K562 (cell line): ENCODE data around the gene SNX30. TPM values are rescaled to one million over a fixed set of nuclear protein-coding genes. Genes with fewer than 3 reads are reported as not detected.

ENCODE experiments used
- CXXC5 ChIP-seq: fragments of 250-450 bp; sonication (Bioruptor Pico); IDR thresholded peaks from 2 replicates; pipeline ENCODE4 v1.8.0; 2022; ENCODE audit warnings: inconsistent platforms, mild to moderate bottlenecking, moderate library complexity
- FOSL1 ChIP-seq: fragments of 200-800 bp; sonication (Bioruptor generic); conservative IDR thresholded peaks from 2 replicates; pipeline ENCODE4 v1.6.1; 2016; ENCODE audit warnings: missing genetic modification characterization, missing compliant biosample characterization
- HDAC1 ChIP-seq, 2 experiments: fragments of 450-650 bp; IDR thresholded peaks; 2 replicates each; pipeline ENCODE4 v1.6.1; 2016 to 2017; ENCODE audit warnings: inconsistent platforms in 1 of 2, mild to moderate bottlenecking in 1 of 2, moderate library complexity in 1 of 2
- HMGN3 ChIP-seq: IDR thresholded peaks from 2 replicates; pipeline ENCODE4 v1.6.1; 2011; ENCODE audit warnings: borderline replicate concordance, low read depth, mild to moderate bottlenecking, mixed read lengths, low read length; ENCODE audit not compliant: insufficient read length; ENCODE audit errors: extremely low read depth
- MBD2 ChIP-seq: sonication (generic); IDR thresholded peaks from 2 replicates; pipeline ENCODE4 v1.6.1; 2016; ENCODE audit warnings: low read depth, borderline replicate concordance
- MITF ChIP-seq: IDR thresholded peaks from 2 replicates; pipeline ENCODE4 v1.6.1; 2014; ENCODE audit warnings: antibody characterized with exemption
- PHF8 ChIP-seq: fragments of 200-600 bp; sonication (generic); IDR thresholded peaks from 2 replicates; pipeline ENCODE4 v1.6.1; 2012; ENCODE audit warnings: mixed run types, mild to moderate bottlenecking, inconsistent platforms, low read length, moderate library complexity, borderline replicate concordance
- SAFB ChIP-seq: fragments of 200-400 bp; formaldehyde crosslinking; IDR thresholded peaks from 2 replicates; pipeline ENCODE4 v1.6.1; 2017; ENCODE audit warnings: low read depth, low read length, borderline replicate concordance
- SMAD3 ChIP-seq: fragments of 450-650 bp; formaldehyde crosslinking; conservative IDR thresholded peaks from 2 replicates; pipeline ENCODE4 v1.4.0; 2020; ENCODE audit warnings: mild to moderate bottlenecking
- SNRNP70 ChIP-seq: fragments of 200-400 bp; formaldehyde crosslinking; optimal IDR thresholded peaks from 2 replicates; pipeline ENCODE3; 2017; ENCODE audit warnings: low read depth, low read length
- STAT5A ChIP-seq: IDR thresholded peaks from 2 replicates; pipeline ENCODE4 v1.6.1; 2012; ENCODE audit warnings: low read length, inconsistent platforms, borderline replicate concordance
- TEAD2 ChIP-seq: fragments of 450-650 bp; IDR thresholded peaks from 2 replicates; pipeline ENCODE4 v1.6.1; 2016; ENCODE audit warnings: missing genetic modification characterization, control low read depth, missing compliant biosample characterization
- ZNF408 ChIP-seq: fragments of 250-450 bp; sonication (Bioruptor Pico); IDR thresholded peaks from 2 replicates; pipeline ENCODE4 v1.4.0; 2020; ENCODE audit warnings: low read depth, mild to moderate bottlenecking, moderate library complexity
- ZNF830 ChIP-seq: fragments of 250-450 bp; sonication (Bioruptor Pico); IDR thresholded peaks from 2 replicates; pipeline ENCODE4 v1.5.0; 2021; ENCODE audit warnings: mild to moderate bottlenecking
- polyA plus RNA-seq, 8 experiments: library from polyadenylated mRNA; depleted of rRNA in 4 of 8; stranded (reverse) in 5 of 8; unstranded in 3 of 8; fragments of >200 nt; fragmentation: Nextera tagmentation in 2 of 8; fragmentation: Illumina TruSeq in 1 of 8; extraction: Ambion mirVana in 2 of 8; extraction: Trizol in 1 of 8; gene quantifications; 2 replicates each; pipeline versions ENCODE4 v1.2.1 to v1.2.3, GENCODE V29; 2011 to 2014; ENCODE audit warnings: inconsistent platforms in 1 of 8, missing spikeins in 1 of 8
- total RNA-seq, 7 experiments: library from RNA; depleted of rRNA in 6 of 7; stranded (reverse); fragments of >200 nt in 6 of 7; fragmentation: Illumina TruSeq in 2 of 7; extraction: Trizol in 2 of 7; gene quantifications; 2 replicates each; pipeline versions ENCODE4 v1.2.1 to v1.2.3, GENCODE V29; 2011 to 2021; ENCODE audit warnings: low replicate concordance in 1 of 7
- TF ChIP-seq, protein P1 (sequence below), 2 experiments: fragments of 250-450 bp in 1 of 2; fragments of 450-650 bp in 1 of 2; sonication (Bioruptor Pico) in 1 of 2; IDR thresholded peaks; 2 replicates each; pipeline versions ENCODE4 v1.6.1 to v1.8.0; 2016 to 2021; ENCODE audit warnings: mild to moderate bottlenecking in 2 of 2, moderate library complexity in 2 of 2, missing compliant biosample characterization in 1 of 2, missing genetic modification characterization in 1 of 2
- TF ChIP-seq, protein P2 (sequence below): fragments of 450-650 bp; conservative IDR thresholded peaks from 2 replicates; pipeline ENCODE4 v1.6.1; 2016; ENCODE audit warnings: missing genetic modification characterization, low read depth, mild to moderate bottlenecking, control low read depth, missing compliant biosample characterization
- TF ChIP-seq, protein P3 (sequence below): fragments of 150-350 bp; IDR thresholded peaks from 2 replicates; pipeline ENCODE4 v1.6.1; 2014; ENCODE audit warnings: low read depth, mild to moderate bottlenecking, low read length, borderline replicate concordance
- TF ChIP-seq, protein P4 (sequence below), 2 experiments: fragments of 450-650 bp; IDR thresholded peaks; 2 replicates each; pipeline ENCODE4 v1.6.1; 2016

Gene SNX30
- total and polyA plus RNA-seq, 9 of the 15 experiments (the other 6 are each of a cell fraction or from before 2014, with no cell fraction given) = 0.76 to 5.9 (median 3.3) TPM

- TF ChIP-seq, protein P1, sequence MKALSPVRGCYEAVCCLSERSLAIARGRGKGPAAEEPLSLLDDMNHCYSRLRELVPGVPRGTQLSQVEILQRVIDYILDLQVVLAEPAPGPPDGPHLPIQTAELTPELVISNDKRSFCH (CRISPR knock-in tag; IDR thresholded peaks at IDR 0.05) = no peak
- TF ChIP-seq, protein P1 (tag; IDR thresholded peaks at IDR 0.05) = no peak
- TF ChIP-seq SMAD3 (CRISPR knock-in tag) (no peak), FOSL1 (peak; percentile 63), SAFB (no peak), ZNF408 (CRISPR knock-in tag) (no peak), HDAC1 (IDR thresholded peaks at IDR 0.05) (peak in 1 of 2 experiments; percentile 42; a peak in 1 of 4 replicates), SNRNP70 (no peak), TEAD2 (tag) (no peak), STAT5A (peak; percentile 81), PHF8 (no peak), CXXC5 (CRISPR knock-in tag) (peak; percentile 76), ZNF830 (CRISPR knock-in tag) (no peak), MITF (no peak), MBD2 (no peak), HMGN3 (no peak)
- TF ChIP-seq, protein P2, sequence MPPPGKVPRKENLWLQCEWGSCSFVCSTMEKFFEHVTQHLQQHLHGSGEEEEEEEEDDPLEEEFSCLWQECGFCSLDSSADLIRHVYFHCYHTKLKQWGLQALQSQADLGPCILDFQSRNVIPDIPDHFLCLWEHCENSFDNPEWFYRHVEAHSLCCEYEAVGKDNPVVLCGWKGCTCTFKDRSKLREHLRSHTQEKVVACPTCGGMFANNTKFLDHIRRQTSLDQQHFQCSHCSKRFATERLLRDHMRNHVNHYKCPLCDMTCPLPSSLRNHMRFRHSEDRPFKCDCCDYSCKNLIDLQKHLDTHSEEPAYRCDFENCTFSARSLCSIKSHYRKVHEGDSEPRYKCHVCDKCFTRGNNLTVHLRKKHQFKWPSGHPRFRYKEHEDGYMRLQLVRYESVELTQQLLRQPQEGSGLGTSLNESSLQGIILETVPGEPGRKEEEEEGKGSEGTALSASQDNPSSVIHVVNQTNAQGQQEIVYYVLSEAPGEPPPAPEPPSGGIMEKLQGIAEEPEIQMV (tag) = no peak
- TF ChIP-seq, protein P3, sequence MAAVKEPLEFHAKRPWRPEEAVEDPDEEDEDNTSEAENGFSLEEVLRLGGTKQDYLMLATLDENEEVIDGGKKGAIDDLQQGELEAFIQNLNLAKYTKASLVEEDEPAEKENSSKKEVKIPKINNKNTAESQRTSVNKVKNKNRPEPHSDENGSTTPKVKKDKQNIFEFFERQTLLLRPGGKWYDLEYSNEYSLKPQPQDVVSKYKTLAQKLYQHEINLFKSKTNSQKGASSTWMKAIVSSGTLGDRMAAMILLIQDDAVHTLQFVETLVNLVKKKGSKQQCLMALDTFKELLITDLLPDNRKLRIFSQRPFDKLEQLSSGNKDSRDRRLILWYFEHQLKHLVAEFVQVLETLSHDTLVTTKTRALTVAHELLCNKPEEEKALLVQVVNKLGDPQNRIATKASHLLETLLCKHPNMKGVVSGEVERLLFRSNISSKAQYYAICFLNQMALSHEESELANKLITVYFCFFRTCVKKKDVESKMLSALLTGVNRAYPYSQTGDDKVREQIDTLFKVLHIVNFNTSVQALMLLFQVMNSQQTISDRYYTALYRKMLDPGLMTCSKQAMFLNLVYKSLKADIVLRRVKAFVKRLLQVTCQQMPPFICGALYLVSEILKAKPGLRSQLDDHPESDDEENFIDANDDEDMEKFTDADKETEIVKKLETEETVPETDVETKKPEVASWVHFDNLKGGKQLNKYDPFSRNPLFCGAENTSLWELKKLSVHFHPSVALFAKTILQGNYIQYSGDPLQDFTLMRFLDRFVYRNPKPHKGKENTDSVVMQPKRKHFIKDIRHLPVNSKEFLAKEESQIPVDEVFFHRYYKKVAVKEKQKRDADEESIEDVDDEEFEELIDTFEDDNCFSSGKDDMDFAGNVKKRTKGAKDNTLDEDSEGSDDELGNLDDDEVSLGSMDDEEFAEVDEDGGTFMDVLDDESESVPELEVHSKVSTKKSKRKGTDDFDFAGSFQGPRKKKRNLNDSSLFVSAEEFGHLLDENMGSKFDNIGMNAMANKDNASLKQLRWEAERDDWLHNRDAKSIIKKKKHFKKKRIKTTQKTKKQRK = no peak
- TF ChIP-seq, protein P4, sequence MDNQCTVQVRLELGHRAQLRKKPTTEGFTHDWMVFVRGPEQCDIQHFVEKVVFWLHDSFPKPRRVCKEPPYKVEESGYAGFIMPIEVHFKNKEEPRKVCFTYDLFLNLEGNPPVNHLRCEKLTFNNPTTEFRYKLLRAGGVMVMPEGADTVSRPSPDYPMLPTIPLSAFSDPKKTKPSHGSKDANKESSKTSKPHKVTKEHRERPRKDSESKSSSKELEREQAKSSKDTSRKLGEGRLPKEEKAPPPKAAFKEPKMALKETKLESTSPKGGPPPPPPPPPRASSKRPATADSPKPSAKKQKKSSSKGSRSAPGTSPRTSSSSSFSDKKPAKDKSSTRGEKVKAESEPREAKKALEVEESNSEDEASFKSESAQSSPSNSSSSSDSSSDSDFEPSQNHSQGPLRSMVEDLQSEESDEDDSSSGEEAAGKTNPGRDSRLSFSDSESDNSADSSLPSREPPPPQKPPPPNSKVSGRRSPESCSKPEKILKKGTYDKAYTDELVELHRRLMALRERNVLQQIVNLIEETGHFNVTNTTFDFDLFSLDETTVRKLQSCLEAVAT (IDR thresholded peaks at IDR 0.05) = peak in 1 of 2 experiments; percentile 45; a peak in 1 of 4 replicates
These were observed 60.3 kb downstream of the SNX30 start (continued) for GRCh38 chr9:112810696-112811490.
